ENCODE measurements around the gene NUP107. TPM values are rescaled to one million over a fixed set of nuclear protein-coding genes. Genes with fewer than 3 reads are reported as not detected.
A peak's percentile ranks its signal among the peaks of the same experiment; 100 is the strongest.

The NUP107 gene
- total and polyA plus RNA-seq, 2 donors (not counting 1 experiment from before 2014, with no cell fraction given): 23.2 to 77.3 TPM

GRCh38 chr12:68648179-68648578, 38.6 kb upstream of the NUP107 start:
- no peaks in the 10 kb centered on the region for H3K27me3 Mint-ChIP-seq
- Histone ChIP-seq H3K4me2 (replicated peaks; ENCODE audit: low read depth, low read length, poor library complexity, severe bottlenecking) (no peak overlapping the region), H3K27me3 (replicated peaks in 1 of 4; ENCODE audit: control extremely low read depth in 1 of 4, control insufficient read depth in 3 of 4, insufficient read depth in 4 of 4, low read length in 3 of 4) (no peaks in the 10 kb centered on the region), H3K79me2 (ENCODE audit: control insufficient read depth, insufficient read depth, low read length) (peaks cover 92% of the 10 kb centered on the region), H3K9me3 (ENCODE audit: control extremely low read depth in 1 of 3, control insufficient read depth in 2 of 3, insufficient read depth in 1 of 3, low read length in 2 of 3) (no peaks in the 10 kb centered on the region), H3K27ac (ENCODE audit: low read length in 2 of 2) (peak overlapping the region in 1 of 2 donors; percentile 41), H4K20me1 (ENCODE audit: control insufficient read depth, insufficient read depth, low read length, poor library complexity, severe bottlenecking) (peaks cover 80% of the 10 kb centered on the region), H3K4me3 (ENCODE audit: control extremely low read depth in 1 of 5, extremely low read depth in 1 of 5, insufficient read depth in 1 of 5, low read depth in 2 of 5, low read length in 4 of 5) (no peak overlapping the region), H3K9ac (ENCODE audit: low read length) (no peak overlapping the region), H3K4me1 (ENCODE audit: control insufficient read depth in 2 of 2, insufficient read depth in 2 of 2, low read length in 2 of 2) (no peaks in the 10 kb centered on the region), H2AFZ (ENCODE audit: insufficient read depth, low read depth, low read length, poor library complexity, severe bottlenecking) (no peak overlapping the region), H3K36me3 (replicated peaks in 1 of 2; ENCODE audit: control extremely low read depth in 1 of 2, control insufficient read depth in 1 of 2, extremely low read depth in 1 of 2, insufficient read depth in 2 of 2, low read length in 1 of 2) (peaks cover 17 to 37% of the 10 kb centered on the region in 2 experiments)
- H3K27ac Mint-ChIP-seq: no peak overlapping the region
- CTCF ChIA-PET: no interaction called here
- no CpG with 5 or more reads among the region's 3 CpGs for WGBS (ENCODE audit: insufficient coverage)
- intact Hi-C loops (cut with micrococcal nuclease): loop anchor here (5.0 kb wide), 1 partner anchor 39 kb away; the partner anchor contains the start of gene NUP107
- ATAC-seq (ENCODE audit: low read depth): no peak
- H3K9me3 Mint-ChIP-seq (ENCODE audit: insufficient read depth): no peaks in the 10 kb centered on the region
- TF ChIP-seq EZH2 (IDR thresholded peaks at IDR 0.05; ENCODE audit: borderline replicate concordance, insufficient read depth, low read depth, low read length, poor library complexity, severe bottlenecking): no peak
- POLR2A ChIA-PET: no interaction called here
- H3K4me1 Mint-ChIP-seq: peaks cover 34% of the 10 kb centered on the region
- H3K4me3 Mint-ChIP-seq: no peak overlapping the region
- no peak for DNase-seq

GRCh38 chr12:68665016-68665569, 21.7 kb upstream of the NUP107 start:
- CTCF ChIA-PET: interaction anchor here (0.9 kb wide), 1 partner anchor 306 kb away, joined by 3 read pairs; no protein-coding TSS in a partner anchor

More at GRCh38 chr12:68665016-68665569, 21.7 kb upstream of the NUP107 start:
- H3K27ac Mint-ChIP-seq: peak overlapping the region; percentile 29
- no peaks in the 10 kb centered on the region for H3K9me3 ChIP-seq (ENCODE audit: control extremely low read depth in 1 of 3, control insufficient read depth in 2 of 3, insufficient read depth in 1 of 3, low read length in 2 of 3)
- H3K4me3 ChIP-seq (ENCODE audit: control extremely low read depth in 1 of 5, extremely low read depth in 1 of 5, insufficient read depth in 1 of 5, low read depth in 2 of 5, low read length in 4 of 5): no peak overlapping the region
- no peaks in the 10 kb centered on the region for H3K27me3 ChIP-seq (replicated peaks in 1 of 4; ENCODE audit: control extremely low read depth in 1 of 4, control insufficient read depth in 3 of 4, insufficient read depth in 4 of 4, low read length in 3 of 4)
- WGBS (ENCODE audit: insufficient coverage): 90% methylated on average over 1 of the region's 3 CpGs
- peaks cover 0 to 2% of the 10 kb centered on the region in 2 donors for H3K4me1 ChIP-seq (ENCODE audit: control insufficient read depth in 2 of 2, insufficient read depth in 2 of 2, low read length in 2 of 2)
- peaks cover 8% of the 10 kb centered on the region for H4K20me1 ChIP-seq (ENCODE audit: control insufficient read depth, insufficient read depth, low read length, poor library complexity, severe bottlenecking)
- peak overlapping the region in 1 of 2 donors; percentile 46 for H3K27ac ChIP-seq (ENCODE audit: low read length in 2 of 2)
- H3K9ac ChIP-seq (ENCODE audit: low read length): no peak overlapping the region
- ATAC-seq (ENCODE audit: low read depth): no peak
- no peaks in the 10 kb centered on the region for H3K9me3 Mint-ChIP-seq (ENCODE audit: insufficient read depth)
- intact Hi-C loops (cut with micrococcal nuclease): no loop called here
- H3K79me2 ChIP-seq (ENCODE audit: control insufficient read depth, insufficient read depth, low read length): no peaks in the 10 kb centered on the region
- H3K4me2 ChIP-seq (replicated peaks; ENCODE audit: low read depth, low read length, poor library complexity, severe bottlenecking): no peak overlapping the region
- peaks cover 0 to 7% of the 10 kb centered on the region in 2 experiments for H3K36me3 ChIP-seq (replicated peaks in 1 of 2; ENCODE audit: control extremely low read depth in 1 of 2, control insufficient read depth in 1 of 2, extremely low read depth in 1 of 2, insufficient read depth in 2 of 2, low read length in 1 of 2)
- no peak for DNase-seq
- POLR2A ChIA-PET: no interaction called here
- peaks cover 7% of the 10 kb centered on the region for H3K4me1 Mint-ChIP-seq
- H3K4me3 Mint-ChIP-seq: no peak overlapping the region
- no peak overlapping the region for H2AFZ ChIP-seq (ENCODE audit: insufficient read depth, low read depth, low read length, poor library complexity, severe bottlenecking)
- no peak for TF ChIP-seq EZH2 (IDR thresholded peaks at IDR 0.05; ENCODE audit: borderline replicate concordance, insufficient read depth, low read depth, low read length, poor library complexity, severe bottlenecking)
- no peak for TF ChIP-seq CTCF (IDR thresholded peaks at IDR 0.05)
- H3K27me3 Mint-ChIP-seq: no peaks in the 10 kb centered on the region
